ENCODE measurements around the gene TMEM126B. TPM values are rescaled to one million over a fixed set of nuclear protein-coding genes. Genes with fewer than 3 reads are reported as not detected.

TMEM126B gene
- total and polyA plus RNA-seq, 10 of the 15 experiments (the other 5 are each of a cell fraction or from before 2014, with no cell fraction given) = 36.9 to 117 (median 70.3) TPM

- Histone ChIP-seq H3K4me1 (ENCODE audit: control insufficient read depth, insufficient read depth, low read length) (no peaks in the 10 kb centered on the region), H3K9ac (ENCODE audit: control insufficient read depth, insufficient read depth, low read length) (no peak overlapping the region), H3K79me2 (ENCODE audit: control insufficient read depth, insufficient read depth, low read length) (no peaks in the 10 kb centered on the region), H3K36me3 (ENCODE audit: control insufficient read depth in 2 of 2, insufficient read depth in 2 of 2, low read length in 1 of 2) (no peaks in the 10 kb centered on the region), H3K4me3 (no peak overlapping the region), H2AFZ (ENCODE audit: control insufficient read depth, low read depth, low read length) (no peak overlapping the region), H3K27ac (ENCODE audit: control insufficient read depth, insufficient read depth) (no peak overlapping the region), H3K27me3 (replicated peaks in 1 of 2; ENCODE audit: control insufficient read depth in 2 of 2, insufficient read depth in 2 of 2, low read length in 1 of 2) (0 out of 4 replicates have a peak, but pooled peaks cover 0 to 2% of the 10 kb centered on the region in 2 experiments), H4K20me1 (ENCODE audit: control insufficient read depth, insufficient read depth) (no peaks in the 10 kb centered on the region), H3K4me2 (ENCODE audit: control insufficient read depth, insufficient read depth) (no peak overlapping the region), H3K9me3 (replicated peaks; ENCODE audit: control insufficient read depth, insufficient read depth, low read length) (no peaks in the 10 kb centered on the region)
- FAIRE-seq = no peak
- in situ Hi-C loops (cut with MboI) (no loop called here), intact Hi-C loops (cut with micrococcal nuclease; ENCODE audit: unreplicated experiment) (no loop called here)
- ChIA-PET POLR2A (no interaction called here), SMC1A (ENCODE audit: uncharacterized antibody, unreplicated experiment) (no interaction called here), RAD21 (ENCODE audit: unreplicated experiment) (no interaction called here), CTCF (no interaction called here)
- no peak for DNase-seq (ENCODE audit: low read depth, low spot score)
- TF ChIP-seq, protein P1, sequence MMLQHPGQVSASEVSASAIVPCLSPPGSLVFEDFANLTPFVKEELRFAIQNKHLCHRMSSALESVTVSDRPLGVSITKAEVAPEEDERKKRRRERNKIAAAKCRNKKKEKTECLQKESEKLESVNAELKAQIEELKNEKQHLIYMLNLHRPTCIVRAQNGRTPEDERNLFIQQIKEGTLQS (IDR thresholded peaks at IDR 0.05; ENCODE audit: borderline replicate concordance, extremely low read depth, low read depth, low read length) = no peak
- TF ChIP-seq TCF7 (IDR thresholded peaks at IDR 0.05; ENCODE audit: borderline replicate concordance) = no peak
- TF ChIP-seq BRCA1 (IDR thresholded peaks at IDR 0.05; ENCODE audit: low read depth, low read length) = no peak
- no peak for TF ChIP-seq JUND (IDR thresholded peaks at IDR 0.05; ENCODE audit: low read depth, low read length)
- TF ChIP-seq SPI1 (IDR thresholded peaks at IDR 0.05; ENCODE audit: borderline replicate concordance, insufficient read depth, low read depth, low read length) = peak; percentile 69
- no peak for TF ChIP-seq E2F8 (IDR thresholded peaks at IDR 0.05; ENCODE audit: low read depth, partially characterized antibody)
- no peak for TF ChIP-seq POU2F2 (IDR thresholded peaks at IDR 0.05; ENCODE audit: borderline replicate concordance, low read depth, low read length)
- no TSS peak for BruUV-seq (replicated peaks)
- 34% methylated on average over 8 of the region's 8 CpGs for WGBS (ENCODE audit: insufficient coverage, insufficient replicate concordance, low lambda C conversion rate, missing lambda C conversion rate)
- peak; percentile 42; the same call in 2 of the 3 replicates for ATAC-seq
These were observed 43.9 kb downstream of the TMEM126B start for GRCh38 chr11:85672105-85672902.

Measured in GM12878 (cell line).